ENCODE data around the gene GIT1. TPM values are rescaled to one million over a fixed set of nuclear protein-coding genes. Genes with fewer than 3 reads are reported as not detected.

GIT1 gene
- total and polyA plus RNA-seq, 9 of the 15 experiments (the other 6 are each of a cell fraction or from before 2014, with no cell fraction given): 0.35 to 35.3 (median 17.1) TPM

GRCh38 chr17:29589524-29590410 lies at the start of gene GIT1 (continued):
- TF ChIP-seq ARID4B (CRISPR knock-in tag; IDR thresholded peaks at IDR 0.05) (0 out of 2 replicates have a peak, but pooled peaks have one; percentile 18), TCF15 (CRISPR knock-in tag; IDR thresholded peaks at IDR 0.05) (no peak), NCOA1 (IDR thresholded peaks at IDR 0.05; ENCODE audit: low read depth) (no peak), SIN3A (IDR thresholded peaks at IDR 0.05; ENCODE audit: borderline replicate concordance in 2 of 2, control insufficient read depth in 1 of 2, low read depth in 2 of 2, low read length in 2 of 2) (peak in 1 of 2 experiments; percentile 39; a peak in 1 of 4 replicates), HMGN3 (IDR thresholded peaks at IDR 0.05; ENCODE audit: borderline replicate concordance, extremely low read depth, insufficient read length, low read depth, low read length) (peak; percentile 74), MAZ (CRISPR knock-in tag; conservative IDR thresholded peaks at IDR 0.05 in 1 of 2, IDR thresholded peaks at IDR 0.05 in 1 of 2) (peak; percentile 76 to 96; a peak in 3 of 4 replicates), NFE2L1 (tag; IDR thresholded peaks at IDR 0.05; ENCODE audit: borderline replicate concordance, low read depth) (no peak), EHMT2 (IDR thresholded peaks at IDR 0.05) (no peak), EP400 (IDR thresholded peaks at IDR 0.05) (no peak), SREBF2 (CRISPR knock-in tag; IDR thresholded peaks at IDR 0.05) (no peak), ZBTB40 (IDR thresholded peaks at IDR 0.05) (no peak), ZBTB40 (CRISPR knock-in tag; IDR thresholded peaks at IDR 0.05) (no peak)

Measured in K562 (cell line).